ENCODE data around the gene PLD6.
"Not testable (repeated sequence)": the region's sequence is repeated elsewhere in the genome, so short reads cannot be mapped to it uniquely, and the experiment has no call there.

The PLD6 gene

GRCh38 chr17:17172990-17173389 is 33.1 kb downstream of the PLD6 start:
- DNase-seq, result no peak

DNA sequence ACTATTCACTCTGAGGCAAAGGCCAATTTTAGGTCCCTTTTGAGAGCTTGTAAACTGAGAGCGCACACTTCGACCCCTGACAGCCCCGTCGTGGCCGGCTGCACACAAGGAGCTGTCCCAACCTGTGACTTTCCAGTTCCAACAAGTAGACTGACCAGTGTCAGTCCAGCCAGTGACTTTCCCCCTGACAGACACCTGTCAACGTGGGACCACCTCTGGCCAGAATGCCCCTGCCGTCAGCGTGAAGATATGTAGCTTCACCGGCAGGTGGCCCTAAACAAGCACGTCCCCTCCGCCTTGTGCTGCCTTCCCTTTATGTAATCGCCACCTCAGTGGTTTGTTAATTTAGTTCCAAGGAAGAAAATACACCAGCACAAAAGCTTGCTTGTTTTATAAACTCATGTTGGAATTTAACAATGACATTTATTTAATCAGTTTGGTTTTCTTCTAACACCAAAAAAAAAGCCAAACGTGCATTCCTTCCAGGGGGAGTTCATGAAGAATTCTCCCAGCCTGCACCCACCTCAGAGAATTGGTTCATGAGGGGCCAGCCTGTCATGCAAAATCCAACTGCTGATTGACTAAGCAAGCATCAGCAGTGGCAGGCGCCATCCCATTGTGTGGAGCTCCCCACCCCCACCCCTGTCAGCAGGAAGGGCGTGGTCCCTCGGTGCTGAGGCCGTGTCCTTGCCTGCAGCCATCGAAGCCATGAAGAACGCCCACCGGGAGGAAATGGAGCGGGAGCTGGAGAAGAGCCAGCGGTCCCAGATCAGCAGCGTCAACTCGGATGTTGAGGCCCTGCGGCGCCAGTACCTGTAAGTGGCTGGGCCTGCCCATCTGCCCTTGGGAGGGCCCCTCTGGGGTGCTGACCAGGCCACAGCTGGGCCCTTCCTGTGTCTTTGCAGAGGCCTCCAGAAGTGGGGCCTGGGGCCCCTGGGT is 33.9 kb downstream of the PLD6 start:
- DNase-seq, result no peak

- DNase-seq, result no peak
These were observed 34.9 kb downstream of the PLD6 start for GRCh38 chr17:17171186-17171585.

GRCh38 chr17:17170346-17170985 is 35.7 kb downstream of the PLD6 start:
- no peak for DNase-seq

DNA sequence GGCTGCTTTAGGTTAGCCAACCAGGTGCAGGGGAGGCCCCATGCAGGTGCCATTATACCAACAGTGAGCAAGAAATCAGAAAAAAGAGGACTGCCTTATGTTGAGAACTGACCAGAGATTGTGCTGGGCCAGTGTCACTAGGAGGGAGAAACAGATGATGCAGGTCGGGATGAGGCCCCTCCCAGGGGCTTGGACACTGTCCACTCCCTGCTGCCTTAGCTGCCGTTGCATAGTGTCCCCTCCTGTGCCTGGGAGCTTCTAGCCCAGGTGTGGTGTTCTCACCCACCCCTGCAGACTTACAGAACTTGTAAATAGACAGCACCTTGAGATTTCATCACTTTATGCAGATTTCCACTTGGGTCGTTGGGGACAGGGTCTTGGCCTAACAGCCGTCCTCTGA is 36.7 kb downstream of the PLD6 start:
- DNase-seq, result no peak

GRCh38 chr17:17168401-17168800 is 37.7 kb downstream of the PLD6 start:
- DNase-seq, result no peak

DNA sequence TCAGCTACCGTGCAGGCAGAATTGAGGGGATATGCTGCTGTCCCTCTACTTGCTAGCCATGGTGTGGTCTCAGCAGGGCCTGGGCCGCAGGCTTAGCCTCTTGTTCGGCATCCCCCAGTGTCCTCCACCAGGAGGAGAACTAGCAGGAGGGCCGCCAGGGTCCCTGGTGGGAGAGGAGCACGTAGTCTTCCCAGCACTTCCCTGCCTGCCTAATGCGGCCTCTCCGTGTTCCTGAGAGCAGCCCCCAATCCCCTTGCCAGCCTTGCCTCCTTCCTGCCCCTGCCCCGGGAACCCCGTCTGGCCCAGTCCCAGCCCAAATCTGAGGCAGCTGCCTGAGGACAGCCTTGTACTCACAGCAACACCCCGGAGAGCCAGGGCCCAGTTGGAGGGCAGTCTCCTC is 38.1 kb downstream of the PLD6 start:
- no peak for DNase-seq

- no peak for DNase-seq
These were observed 38.8 kb downstream of the PLD6 start for GRCh38 chr17:17167356-17167755.

- DNase-seq, result no peak
These were observed 39.7 kb downstream of the PLD6 start for GRCh38 chr17:17166446-17166845.

- no peak for DNase-seq
These were observed 40.3 kb downstream of the PLD6 start for GRCh38 chr17:17165666-17166308.

GRCh38 chr17:17164676-17165075 is 41.5 kb downstream of the PLD6 start:
- DNase-seq, result no peak

- DNase-seq, result no peak
These were observed 42.0 kb downstream of the PLD6 start for GRCh38 chr17:17164156-17164555.

DNA sequence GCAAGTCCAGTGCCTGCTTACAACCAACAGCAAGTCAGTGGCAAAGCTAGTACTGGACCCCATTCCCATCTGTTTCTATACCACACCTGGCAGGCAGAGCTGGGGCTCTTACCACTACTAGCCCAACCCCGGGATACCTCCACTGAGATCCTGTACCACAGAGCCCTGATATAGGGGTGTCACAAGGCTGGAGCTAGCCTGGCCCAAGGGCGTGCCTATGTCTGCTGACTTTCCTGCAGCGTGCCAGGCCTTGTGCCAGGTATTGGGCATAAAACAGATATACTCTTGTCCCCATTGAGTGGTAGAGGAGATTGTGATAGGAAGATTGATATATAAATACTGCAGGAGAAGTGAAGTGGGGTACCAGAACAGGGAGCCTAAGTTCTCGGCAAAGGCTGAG is 44.4 kb downstream of the PLD6 start:
- DNase-seq, result no peak

- no peak for DNase-seq
These were observed 45.0 kb downstream of the PLD6 start for GRCh38 chr17:17161121-17161520.

- DNase-seq, result no peak
These were observed 46.6 kb downstream of the PLD6 start for GRCh38 chr17:17159571-17159970.

- DNase-seq, result not testable (repeated sequence)
These were observed 47.6 kb downstream of the PLD6 start for GRCh38 chr17:17158506-17158905.

DNA sequence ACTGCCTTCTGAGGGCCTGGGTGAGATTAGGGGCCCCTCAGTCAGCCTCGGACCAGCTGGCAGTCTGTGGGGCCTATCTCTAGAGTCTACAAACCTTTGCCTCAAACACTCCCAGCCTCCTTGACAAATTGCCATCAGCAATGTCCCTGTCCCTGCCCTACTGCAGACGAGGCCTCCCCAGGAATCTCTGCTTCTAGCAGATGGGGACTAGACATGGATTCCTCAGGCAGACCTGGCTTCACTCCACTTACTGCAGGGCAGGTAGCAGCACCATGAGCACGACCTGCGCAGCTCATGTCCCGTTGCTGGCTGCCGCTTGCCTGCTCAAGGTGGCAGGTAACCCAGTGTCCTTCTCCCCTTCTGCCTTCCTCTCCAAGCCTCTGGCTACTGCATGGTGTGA is 49.1 kb downstream of the PLD6 start:
- no peak for DNase-seq

DNA sequence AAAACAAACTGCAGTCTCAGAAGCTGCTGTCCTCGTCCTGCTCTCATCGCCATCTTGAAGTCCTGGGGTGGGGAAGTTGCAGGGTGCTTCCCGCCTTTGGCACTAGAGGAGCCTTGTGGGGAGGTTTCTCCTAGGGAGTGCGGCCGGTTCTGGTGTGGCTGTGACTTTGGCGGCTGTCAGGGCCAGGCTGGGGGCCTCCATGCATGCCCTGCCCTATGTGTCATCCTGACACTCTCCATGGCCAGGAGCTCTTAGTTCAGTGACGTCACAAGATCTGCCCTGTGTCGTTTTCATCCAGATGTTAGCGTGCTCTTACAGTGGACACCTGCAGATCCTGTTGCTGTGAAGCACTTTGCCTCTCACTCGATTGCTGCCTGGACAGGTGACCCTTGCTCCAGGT is 49.6 kb downstream of the PLD6 start:
- DNase-seq, result no peak

GRCh38 chr17:17156107-17156506 is 50.0 kb downstream of the PLD6 start:
- no peak for DNase-seq

DNA sequence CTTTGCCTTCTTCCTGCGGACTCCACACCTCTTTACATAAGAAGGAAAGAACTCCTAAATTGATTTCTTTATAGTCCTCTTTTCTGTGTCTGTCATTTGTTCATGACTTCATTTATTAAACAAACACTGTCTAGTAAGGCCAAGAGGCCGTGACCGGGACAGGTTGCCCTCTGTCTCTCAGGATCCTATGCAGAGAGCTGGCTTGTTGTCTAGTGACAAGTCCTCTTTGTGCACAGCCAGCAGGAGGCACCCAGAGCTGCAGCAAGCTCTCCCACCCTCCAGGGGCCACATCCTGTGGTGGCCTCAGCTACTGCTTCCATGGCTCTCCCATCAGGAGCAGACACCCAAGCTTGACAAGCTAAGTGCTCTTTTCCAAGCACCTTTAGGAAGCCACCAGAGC is 50.6 kb downstream of the PLD6 start:
- no peak for DNase-seq

- no peak for DNase-seq
These were observed 51.2 kb downstream of the PLD6 start for GRCh38 chr17:17154981-17155380.

GRCh38 chr17:17154556-17154955 is 51.6 kb downstream of the PLD6 start:
- no peak for DNase-seq

DNA sequence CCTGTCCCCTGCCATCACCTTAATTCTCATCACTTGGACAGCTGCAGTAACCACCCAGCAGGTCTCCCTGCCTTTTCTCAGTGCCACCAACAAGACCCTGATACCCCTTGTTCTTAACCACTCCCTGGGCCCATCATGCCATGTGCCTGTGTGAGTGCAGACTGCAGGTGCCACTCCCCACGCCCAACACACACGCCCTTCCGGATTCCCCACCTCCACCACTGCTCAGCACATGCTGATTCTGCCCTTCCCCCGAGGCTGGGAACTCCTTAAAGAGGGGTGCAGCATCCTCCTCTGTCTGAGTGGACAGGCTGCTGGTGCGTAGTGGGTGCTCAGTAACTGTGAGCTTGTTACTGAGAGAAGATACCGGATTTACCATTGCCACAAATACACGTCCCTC is 52.4 kb downstream of the PLD6 start:
- DNase-seq, result no peak

DNA sequence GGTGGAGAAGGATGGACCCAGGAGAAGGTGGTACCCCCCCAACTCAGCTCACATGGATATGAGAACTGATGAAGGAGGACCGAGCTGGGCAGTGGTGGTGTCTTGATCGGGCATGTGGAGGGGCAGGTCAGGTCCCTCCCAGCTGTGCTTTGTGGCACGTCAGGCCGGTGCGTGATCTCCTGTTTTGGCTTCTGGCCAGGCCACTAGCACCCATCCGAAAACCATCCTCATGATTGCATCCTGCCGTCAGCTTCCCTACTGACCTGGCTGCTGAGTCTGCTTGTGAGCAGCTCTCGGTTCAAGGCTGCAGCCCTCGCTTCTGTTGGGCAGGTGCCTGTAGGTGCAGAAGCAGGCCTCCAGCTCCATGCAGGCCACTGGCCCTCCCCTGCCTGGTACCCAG is 53.1 kb downstream of the PLD6 start:
- no peak for DNase-seq
